ENCODE results near the gene CCNY.

- TF ChIP-seq CTCF (IDR thresholded peaks at IDR 0.05 in 4 of 5, conservative IDR thresholded peaks at IDR 0.05 in 1 of 5) (no peak), POLR2A (IDR thresholded peaks at IDR 0.05) (no peak)
These were observed 9.1 kb downstream of the CCNY start for GRCh38 chr10:35345383-35345742.
